NT2/D1 (cell line): ENCODE measurements around the gene EEF1A2.
A peak's percentile ranks its signal among the peaks of the same experiment; 100 is the strongest.

ENCODE experiments used
- DNase-seq: peaks from one replicate; pipeline ENCODE4 v3.0.0-alpha.2; 2011; ENCODE audit warnings: low read depth, low spot score
- H3K27me3 ChIP-seq: 2 replicates; pipeline ENCODE4 v1.6.0; 2011; ENCODE audit warnings: mild to moderate bottlenecking; ENCODE audit not compliant: insufficient read length, insufficient read depth
- H3K36me3 ChIP-seq: 2 replicates; pipeline ENCODE4 v1.6.1; 2011; ENCODE audit warnings: mild to moderate bottlenecking, low read length, mixed read lengths; ENCODE audit not compliant: insufficient read depth, insufficient read length
- H3K4me1 ChIP-seq: 2 replicates; pipeline ENCODE4 v1.5.1; 2011; ENCODE audit not compliant: insufficient read depth, insufficient read length
- H3K4me3 ChIP-seq: 2 replicates; pipeline ENCODE4 v1.5.1; 2011; ENCODE audit warnings: low read depth; ENCODE audit not compliant: insufficient read length
- H3K9ac ChIP-seq: 2 replicates; pipeline ENCODE4 v1.6.0; 2011; ENCODE audit warnings: low read depth; ENCODE audit not compliant: insufficient read length
- H3K9me3 ChIP-seq: 2 replicates; pipeline ENCODE4 v1.5.1; 2011; ENCODE audit warnings: mild to moderate bottlenecking, low read length; ENCODE audit not compliant: insufficient read depth
- SUZ12 ChIP-seq: IDR thresholded peaks from 2 replicates; pipeline ENCODE4 v1.6.1; 2011; ENCODE audit not compliant: insufficient read length, insufficient read depth; ENCODE audit errors: extremely low read depth
- YY1 ChIP-seq: IDR thresholded peaks from 2 replicates; pipeline ENCODE4 v1.6.1; 2011; ENCODE audit not compliant: insufficient read length, insufficient read depth
- ZNF274 ChIP-seq: IDR thresholded peaks from 2 replicates; pipeline ENCODE4 v1.6.1; 2011; ENCODE audit warnings: mild to moderate bottlenecking, low read depth, low read length

The EEF1A2 gene

DNA sequence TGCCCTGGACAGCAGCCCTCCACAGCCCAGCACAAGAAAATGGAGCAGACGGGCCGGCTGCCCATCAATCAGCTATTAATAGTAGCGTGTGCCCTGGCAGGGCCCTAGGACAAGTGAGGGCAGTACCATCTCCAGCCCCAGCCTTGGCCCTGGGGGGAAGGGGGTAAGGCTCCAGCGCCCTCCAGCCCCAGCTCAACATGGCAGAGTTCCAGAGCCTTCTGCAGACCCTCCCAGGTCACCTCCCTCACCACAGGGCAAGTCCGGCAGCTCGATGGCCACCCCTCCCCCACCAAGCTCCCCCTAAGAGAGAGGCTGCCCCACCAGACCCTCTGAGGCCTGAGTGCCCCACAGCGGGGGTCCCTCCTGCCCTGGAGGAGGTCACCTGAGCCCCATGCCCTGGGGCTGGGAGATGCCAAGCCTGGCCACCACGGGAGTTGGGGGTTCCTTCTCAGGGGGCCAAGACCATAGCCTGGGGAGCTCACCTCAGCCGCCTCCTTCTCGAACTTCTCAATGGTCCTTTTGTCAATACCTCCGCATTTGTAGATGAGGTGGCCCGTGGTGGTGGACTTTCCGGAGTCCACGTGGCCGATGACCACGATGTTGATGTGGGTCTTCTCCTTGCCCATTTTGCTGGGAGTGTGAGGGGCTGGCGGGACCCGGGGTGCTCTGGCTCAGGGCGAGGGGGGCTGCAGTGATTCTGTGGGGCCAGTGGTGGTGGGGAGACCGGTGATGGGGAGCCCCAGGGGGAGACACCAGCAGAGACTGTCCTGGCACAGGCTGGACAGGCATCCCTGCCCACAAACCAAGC, 1.5 kb downstream of the EEF1A2 start:
- no peak for DNase-seq
- peak overlapping the region; percentile 72 for H3K4me3 ChIP-seq
- no peaks in the 10 kb centered on the region for H3K9me3 ChIP-seq
- H3K9ac ChIP-seq = peak overlapping the region; percentile 76
- peaks cover 43% of the 10 kb centered on the region for H3K36me3 ChIP-seq
- peaks cover 34% of the 10 kb centered on the region for H3K4me1 ChIP-seq
- TF ChIP-seq YY1 = no peak
- no peak for TF ChIP-seq ZNF274
- no peak for TF ChIP-seq SUZ12
- H3K27me3 ChIP-seq = peaks cover 19% of the 10 kb centered on the region

DNA sequence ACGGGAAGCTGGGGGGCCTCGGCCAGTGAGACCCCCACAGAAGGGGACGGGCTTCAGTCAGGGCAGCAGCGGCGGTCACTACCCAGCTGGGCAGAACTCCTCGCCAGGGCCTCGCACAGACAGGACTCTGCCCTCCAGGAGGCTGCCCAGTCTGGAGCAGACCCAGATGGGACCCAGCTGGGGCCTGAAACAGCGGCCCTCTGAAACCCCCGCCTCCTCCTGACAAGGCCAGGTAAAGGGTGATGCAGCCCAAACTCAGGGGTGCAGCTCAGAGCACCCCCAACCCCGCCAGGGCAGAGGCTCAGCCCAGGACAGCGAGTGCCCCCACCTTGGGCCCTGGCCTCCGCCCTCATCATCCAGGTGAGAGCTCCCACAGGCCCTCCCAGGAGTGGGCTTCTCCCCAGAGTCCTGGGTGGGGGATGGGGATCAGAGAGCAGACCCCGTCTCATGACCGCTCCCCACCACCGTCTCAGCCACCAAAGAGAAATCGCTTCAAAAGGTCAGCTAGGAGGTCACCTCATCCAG, 2.2 kb downstream of the EEF1A2 start:
- Histone ChIP-seq H3K9ac (peak overlapping the region; percentile 58), H3K36me3 (peaks cover 49% of the 10 kb centered on the region), H3K4me3 (no peak overlapping the region), H3K27me3 (peaks cover 19% of the 10 kb centered on the region), H3K9me3 (no peaks in the 10 kb centered on the region), H3K4me1 (peaks cover 30% of the 10 kb centered on the region)
- TF ChIP-seq YY1 (no peak), ZNF274 (no peak), SUZ12 (no peak)
- no peak for DNase-seq

GRCh38 chr20:63495741-63496595, 2.9 kb downstream of the EEF1A2 start:
- TF ChIP-seq ZNF274 = no peak
- no peak for TF ChIP-seq SUZ12
- TF ChIP-seq YY1 = no peak
- no peak for DNase-seq
- peaks cover 19% of the 10 kb centered on the region for H3K27me3 ChIP-seq
- H3K9me3 ChIP-seq = no peaks in the 10 kb centered on the region
- peak overlapping the region; percentile 58 for H3K9ac ChIP-seq
- peaks cover 56% of the 10 kb centered on the region for H3K36me3 ChIP-seq
- H3K4me3 ChIP-seq = no peak overlapping the region
- peaks cover 30% of the 10 kb centered on the region for H3K4me1 ChIP-seq

DNA sequence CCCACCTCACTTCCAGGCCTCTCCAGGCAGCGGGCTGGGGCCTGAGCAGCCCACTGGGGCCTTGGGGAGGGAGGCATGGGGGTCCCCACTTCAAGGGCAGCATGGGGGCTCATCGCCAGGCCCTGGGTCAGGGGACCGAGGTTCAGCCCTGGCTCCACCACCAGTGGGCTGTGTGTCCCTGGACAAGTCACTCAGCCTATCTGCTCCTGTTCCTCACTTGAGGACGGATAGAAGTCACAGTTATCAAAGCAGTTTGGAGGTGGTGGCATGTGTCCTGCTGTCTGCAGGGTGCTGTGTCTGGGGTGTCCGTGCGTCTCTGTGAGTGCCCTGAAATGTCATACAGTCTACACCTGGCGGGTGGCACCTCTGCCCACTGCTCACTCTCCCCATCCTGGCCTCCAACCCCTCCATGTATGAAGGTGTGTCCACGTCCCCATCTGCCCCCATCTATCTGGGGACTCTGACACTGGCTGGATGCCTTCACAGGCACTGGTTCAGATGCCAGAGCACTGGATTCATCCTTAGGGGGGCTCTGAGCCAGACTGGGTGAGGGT, 3.6 kb downstream of the EEF1A2 start:
- Histone ChIP-seq H3K9me3 (no peaks in the 10 kb centered on the region), H3K9ac (no peak overlapping the region), H3K4me3 (no peak overlapping the region), H3K27me3 (peaks cover 15% of the 10 kb centered on the region), H3K4me1 (peaks cover 30% of the 10 kb centered on the region), H3K36me3 (peaks cover 63% of the 10 kb centered on the region)
- DNase-seq = no peak
- TF ChIP-seq YY1 = no peak
- no peak for TF ChIP-seq SUZ12
- TF ChIP-seq ZNF274 = no peak

- DNase-seq = no peak
- no peak overlapping the region for H3K9ac ChIP-seq
- H3K27me3 ChIP-seq = peaks cover 10% of the 10 kb centered on the region
- peaks cover 29% of the 10 kb centered on the region for H3K4me1 ChIP-seq
- H3K4me3 ChIP-seq = no peak overlapping the region
- no peaks in the 10 kb centered on the region for H3K9me3 ChIP-seq
- TF ChIP-seq ZNF274 (no peak), SUZ12 (no peak), YY1 (no peak)
- peaks cover 66% of the 10 kb centered on the region for H3K36me3 ChIP-seq
These were observed 4.3 kb downstream of the EEF1A2 start for GRCh38 chr20:63494420-63495166.

GRCh38 chr20:63494084-63494419, 4.8 kb downstream of the EEF1A2 start:
- peaks cover 25% of the 10 kb centered on the region for H3K4me1 ChIP-seq
- peaks cover 6% of the 10 kb centered on the region for H3K27me3 ChIP-seq
- H3K4me3 ChIP-seq = no peak overlapping the region
- H3K9me3 ChIP-seq = no peaks in the 10 kb centered on the region
- peaks cover 71% of the 10 kb centered on the region for H3K36me3 ChIP-seq
- no peak overlapping the region for H3K9ac ChIP-seq
- DNase-seq = no peak
- no peak for TF ChIP-seq ZNF274
- no peak for TF ChIP-seq YY1
- TF ChIP-seq SUZ12 = no peak
